B cell (primary cell): ENCODE results near the gene KRTAP10-3.

Experiments used
- CTCF ChIP-seq: fragments of 200-600 bp; IDR thresholded peaks from one replicate; pipeline ENCODE4 v1.8.0; 2022; ENCODE audit warnings: antibody characterized with exemption, mild to moderate bottlenecking
- EZH2 ChIP-seq: IDR thresholded peaks from 2 replicates; pipeline ENCODE4 v1.6.1; 2012; ENCODE audit warnings: borderline replicate concordance, low read depth, mild to moderate bottlenecking, moderate library complexity, low read length; ENCODE audit not compliant: insufficient read depth, poor library complexity, severe bottlenecking

- TF ChIP-seq CTCF, result no peak
- no peak for TF ChIP-seq EZH2
Measured at GRCh38 chr21:44532712-44533111, 25.9 kb downstream of the KRTAP10-3 start.
